ENCODE measurements around the gene PNLIPRP3. TPM values are rescaled to one million over a fixed set of nuclear protein-coding genes. Genes with fewer than 3 reads are reported as not detected.

The PNLIPRP3 gene
- total RNA-seq, 1 donor from 2014 or later, result not detected

GRCh38 chr10:116450861-116451260, 23.2 kb downstream of the PNLIPRP3 start:
- no peak overlapping the region for H3K27ac Mint-ChIP-seq (ENCODE audit: unreplicated experiment)
- H3K4me3 Mint-ChIP-seq (ENCODE audit: unreplicated experiment), result no peak overlapping the region
- peaks cover 1% of the 10 kb centered on the region for H3K27me3 Mint-ChIP-seq (ENCODE audit: unreplicated experiment)
- H3K4me1 Mint-ChIP-seq (ENCODE audit: low read depth, unreplicated experiment), result no peaks in the 10 kb centered on the region
- H3K36me3 Mint-ChIP-seq (ENCODE audit: unreplicated experiment), result peaks cover 4% of the 10 kb centered on the region
- H3K9me3 Mint-ChIP-seq (ENCODE audit: unreplicated experiment), result peaks cover 2% of the 10 kb centered on the region
- no peak for DNase-seq
- TF ChIP-seq CTCF (IDR thresholded peaks at IDR 0.05; ENCODE audit: partially characterized antibody, unreplicated experiment), result no peak

DNA sequence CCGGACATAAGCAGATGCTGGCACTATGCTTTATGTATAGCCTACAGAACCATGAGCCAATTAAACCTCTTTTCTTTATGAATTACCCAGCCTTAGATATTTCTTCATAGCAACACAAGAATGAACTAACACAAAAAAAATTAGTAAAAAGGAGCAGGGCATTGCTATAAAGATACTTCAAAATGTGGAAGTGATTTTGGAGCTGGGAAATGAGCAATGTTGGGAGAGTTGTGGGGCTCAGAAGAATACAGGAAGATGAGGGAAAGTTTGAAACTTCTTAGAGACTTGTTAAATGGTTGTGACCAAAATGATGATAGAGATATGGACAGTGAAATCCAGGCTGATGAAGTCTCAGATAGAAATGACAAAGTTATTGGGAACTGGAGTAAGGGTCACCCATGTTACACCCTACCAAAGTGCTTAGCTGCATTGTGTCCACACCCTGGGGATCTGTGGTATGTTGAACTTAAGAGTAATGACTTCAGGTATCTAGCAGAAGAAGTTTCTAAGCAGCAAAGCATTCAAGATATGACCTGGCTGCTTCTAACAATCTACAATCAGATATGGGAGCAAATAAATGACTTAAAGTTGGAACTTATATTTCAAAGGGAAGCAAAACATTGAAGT, 24.2 kb downstream of the PNLIPRP3 start:
- Mint-ChIP-seq H3K9me3 (ENCODE audit: unreplicated experiment) (peaks cover 2% of the 10 kb centered on the region), H3K36me3 (ENCODE audit: unreplicated experiment) (peaks cover 4% of the 10 kb centered on the region), H3K27me3 (ENCODE audit: unreplicated experiment) (peaks cover 1% of the 10 kb centered on the region), H3K27ac (ENCODE audit: unreplicated experiment) (no peak overlapping the region), H3K4me1 (ENCODE audit: low read depth, unreplicated experiment) (no peaks in the 10 kb centered on the region), H3K4me3 (ENCODE audit: unreplicated experiment) (no peak overlapping the region)
- no peak for DNase-seq
- no peak for TF ChIP-seq CTCF (IDR thresholded peaks at IDR 0.05; ENCODE audit: partially characterized antibody, unreplicated experiment)

GRCh38 chr10:116452338-116452720, 24.7 kb downstream of the PNLIPRP3 start:
- DNase-seq, result no peak
- peaks cover 2% of the 10 kb centered on the region for H3K9me3 Mint-ChIP-seq (ENCODE audit: unreplicated experiment)
- peaks cover 1% of the 10 kb centered on the region for H3K27me3 Mint-ChIP-seq (ENCODE audit: unreplicated experiment)
- no peaks in the 10 kb centered on the region for H3K4me1 Mint-ChIP-seq (ENCODE audit: low read depth, unreplicated experiment)
- H3K27ac Mint-ChIP-seq (ENCODE audit: unreplicated experiment), result no peak overlapping the region
- no peak for TF ChIP-seq CTCF (IDR thresholded peaks at IDR 0.05; ENCODE audit: partially characterized antibody, unreplicated experiment)
- peaks cover 4% of the 10 kb centered on the region for H3K36me3 Mint-ChIP-seq (ENCODE audit: unreplicated experiment)
- no peak overlapping the region for H3K4me3 Mint-ChIP-seq (ENCODE audit: unreplicated experiment)

GRCh38 chr10:116457488-116457887, 29.8 kb downstream of the PNLIPRP3 start:
- TF ChIP-seq CTCF (IDR thresholded peaks at IDR 0.05; ENCODE audit: partially characterized antibody, unreplicated experiment), result no peak
- Mint-ChIP-seq H3K27ac (ENCODE audit: unreplicated experiment) (no peak overlapping the region), H3K36me3 (ENCODE audit: unreplicated experiment) (peaks cover 4% of the 10 kb centered on the region), H3K9me3 (ENCODE audit: unreplicated experiment) (peaks cover 2% of the 10 kb centered on the region), H3K27me3 (ENCODE audit: unreplicated experiment) (no peaks in the 10 kb centered on the region), H3K4me1 (ENCODE audit: low read depth, unreplicated experiment) (peaks cover 2% of the 10 kb centered on the region), H3K4me3 (ENCODE audit: unreplicated experiment) (no peak overlapping the region)
- DNase-seq, result no peak

GRCh38 chr10:116460219-116460618, 32.6 kb downstream of the PNLIPRP3 start:
- Mint-ChIP-seq H3K4me3 (ENCODE audit: unreplicated experiment) (no peak overlapping the region), H3K36me3 (ENCODE audit: unreplicated experiment) (no peaks in the 10 kb centered on the region), H3K27ac (ENCODE audit: unreplicated experiment) (no peak overlapping the region), H3K4me1 (ENCODE audit: low read depth, unreplicated experiment) (peaks cover 2% of the 10 kb centered on the region), H3K9me3 (ENCODE audit: unreplicated experiment) (no peaks in the 10 kb centered on the region), H3K27me3 (ENCODE audit: unreplicated experiment) (no peaks in the 10 kb centered on the region)
- no peak for TF ChIP-seq CTCF (IDR thresholded peaks at IDR 0.05; ENCODE audit: partially characterized antibody, unreplicated experiment)
- no peak for DNase-seq
